T-helper 2 cell treated with Interferon-gamma antibody and Interleukin-4, amounts not matched to agents 5 μg/mL and 100 μg/mL, for 36 hours (primary cell): Measurements from ENCODE around the gene RBM45.

Source experiments
- DNase-seq: peaks from one replicate; pipeline ENCODE4 v3.0.0; 2021; ENCODE audit warnings: low spot score
- H3K27ac Mint-ChIP-seq: one replicate; pipeline ENCODE4 v1.8.0; 2021; ENCODE audit warnings: mild to moderate bottlenecking, mixed read lengths
- H3K27me3 Mint-ChIP-seq: one replicate; pipeline ENCODE4 v1.8.0; 2021; ENCODE audit warnings: low read depth, mixed read lengths
- H3K36me3 Mint-ChIP-seq: one replicate; pipeline ENCODE4 v1.8.0; 2021; ENCODE audit warnings: low read depth, mixed read lengths
- H3K4me1 Mint-ChIP-seq: one replicate; pipeline ENCODE4 v1.8.0; 2021; ENCODE audit warnings: low read depth, mixed read lengths
- H3K4me3 Mint-ChIP-seq: one replicate; pipeline ENCODE4 v1.8.0; 2022; ENCODE audit warnings: mild to moderate bottlenecking, moderate library complexity, mixed read lengths
- H3K9me3 Mint-ChIP-seq: one replicate; pipeline ENCODE4 v1.8.0; 2021; ENCODE audit warnings: mixed read lengths

Gene RBM45

GRCh38 chr2:178159966-178160365 is 47.7 kb downstream of the RBM45 start:
- H3K4me1 Mint-ChIP-seq, result no peaks in the 10 kb centered on the region
- H3K36me3 Mint-ChIP-seq, result no peaks in the 10 kb centered on the region
- no peak overlapping the region for H3K27ac Mint-ChIP-seq
- H3K4me3 Mint-ChIP-seq, result no peak overlapping the region
- no peaks in the 10 kb centered on the region for H3K9me3 Mint-ChIP-seq
- DNase-seq, result no peak
- peaks cover 14% of the 10 kb centered on the region for H3K27me3 Mint-ChIP-seq

DNA sequence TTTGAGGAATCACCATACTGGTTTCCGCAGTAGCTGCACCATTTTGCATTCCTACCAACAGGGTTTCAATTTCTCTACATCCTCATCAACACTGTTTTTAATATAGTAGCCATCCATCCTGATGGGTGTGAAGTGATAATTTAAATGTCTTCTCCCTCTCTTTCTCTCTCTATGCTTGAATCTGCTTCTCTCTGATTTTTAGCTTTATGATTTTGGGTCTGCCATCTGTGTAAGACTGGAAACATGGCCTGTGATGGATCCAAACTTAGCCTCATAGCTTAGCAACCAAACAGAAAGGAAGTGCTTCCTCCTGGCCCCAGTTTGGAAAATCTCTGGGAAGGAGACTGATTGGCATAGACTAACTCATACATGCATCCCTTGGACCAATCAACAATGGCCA is 48.4 kb downstream of the RBM45 start:
- H3K4me3 Mint-ChIP-seq, result no peak overlapping the region
- no peak overlapping the region for H3K27ac Mint-ChIP-seq
- H3K27me3 Mint-ChIP-seq, result peaks cover 10% of the 10 kb centered on the region

GRCh38 chr2:178163395-178163794 is 51.2 kb downstream of the RBM45 start:
- no peak overlapping the region for H3K4me3 Mint-ChIP-seq
- no peaks in the 10 kb centered on the region for H3K9me3 Mint-ChIP-seq
- DNase-seq, result no peak
- H3K4me1 Mint-ChIP-seq, result no peaks in the 10 kb centered on the region
- H3K36me3 Mint-ChIP-seq, result no peaks in the 10 kb centered on the region
- H3K27ac Mint-ChIP-seq, result no peak overlapping the region
- H3K27me3 Mint-ChIP-seq, result peaks cover 10% of the 10 kb centered on the region

More for the DNA sequence above, 48.4 kb downstream of the RBM45 start:
- no peaks in the 10 kb centered on the region for H3K36me3 Mint-ChIP-seq
- H3K9me3 Mint-ChIP-seq, result no peaks in the 10 kb centered on the region
- H3K4me1 Mint-ChIP-seq, result no peaks in the 10 kb centered on the region
- DNase-seq, result no peak

- peaks cover 10% of the 10 kb centered on the region for H3K27me3 Mint-ChIP-seq
- H3K27ac Mint-ChIP-seq, result no peak overlapping the region
- no peaks in the 10 kb centered on the region for H3K4me1 Mint-ChIP-seq
- no peaks in the 10 kb centered on the region for H3K36me3 Mint-ChIP-seq
- H3K4me3 Mint-ChIP-seq, result no peak overlapping the region
- DNase-seq, result no peak
- no peaks in the 10 kb centered on the region for H3K9me3 Mint-ChIP-seq
Measured at GRCh38 chr2:178163911-178164310, 51.7 kb downstream of the RBM45 start.

GRCh38 chr2:178173657-178174056 is 61.4 kb downstream of the RBM45 start:
- no peak overlapping the region for H3K27ac Mint-ChIP-seq
- DNase-seq, result no peak
- H3K4me3 Mint-ChIP-seq, result no peak overlapping the region
- no peaks in the 10 kb centered on the region for H3K9me3 Mint-ChIP-seq
- no peaks in the 10 kb centered on the region for H3K4me1 Mint-ChIP-seq
- no peaks in the 10 kb centered on the region for H3K36me3 Mint-ChIP-seq
- peaks cover 15% of the 10 kb centered on the region for H3K27me3 Mint-ChIP-seq

DNA sequence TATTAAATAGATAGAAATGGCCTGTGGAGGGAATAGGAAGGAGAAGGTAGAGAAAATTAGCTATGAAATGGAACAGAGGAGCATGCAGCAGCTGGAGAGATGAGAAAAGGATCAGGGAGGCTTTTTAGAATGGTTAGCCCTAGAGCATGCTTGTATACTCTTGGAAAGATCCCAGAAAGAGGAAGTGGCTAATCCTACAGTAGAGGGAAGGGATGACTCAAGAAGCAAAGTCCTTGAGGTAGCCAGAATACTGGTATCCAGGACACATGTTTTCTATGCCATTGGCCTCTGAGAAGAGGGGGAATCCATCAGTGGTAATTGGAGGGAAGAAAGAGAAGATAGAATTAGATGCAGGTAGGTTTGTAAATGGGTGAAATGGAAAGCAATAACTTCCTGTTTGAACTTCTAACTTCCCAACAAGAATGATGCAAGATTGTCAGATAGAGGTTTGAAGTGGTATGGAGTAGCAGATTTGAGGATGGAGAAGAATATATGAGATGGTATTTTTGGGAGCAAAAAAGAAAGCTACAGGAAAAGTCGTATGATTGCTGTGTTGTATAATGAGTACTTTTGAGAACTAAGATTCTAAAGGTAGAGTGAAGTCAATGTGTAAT is 64.9 kb downstream of the RBM45 start:
- Mint-ChIP-seq H3K4me1 (no peaks in the 10 kb centered on the region), H3K9me3 (no peaks in the 10 kb centered on the region)

More for the DNA sequence above, 64.9 kb downstream of the RBM45 start:
- no peaks in the 10 kb centered on the region for H3K36me3 Mint-ChIP-seq
- no peak overlapping the region for H3K27ac Mint-ChIP-seq
- H3K27me3 Mint-ChIP-seq, result peaks cover 15% of the 10 kb centered on the region
- H3K4me3 Mint-ChIP-seq, result no peak overlapping the region
- DNase-seq, result no peak
